ENCODE measurements around the gene SSB. TPM values are rescaled to one million over a fixed set of nuclear protein-coding genes. Genes with fewer than 3 reads are reported as not detected.
"Not testable (repeated sequence)": the region's sequence is repeated elsewhere in the genome, so short reads cannot be mapped to it uniquely, and the experiment has no call there.

Gene SSB
- total RNA-seq, 1 experiment from 2014 or later = 119 TPM

GRCh38 chr2:169845016-169845415, 46.3 kb downstream of the SSB start:
- in situ Hi-C loops (cut with HindIII; ENCODE audit: low pct_unique_long_range_greater_than_20kb, low sequenced_read_pairs) = no loop called here
- ChIA-PET CTCF (no interaction called here), POLR2A (no interaction called here)
- no peak for ATAC-seq
- Histone ChIP-seq H3K27ac (ENCODE audit: low read length) (no peak overlapping the region), H3K9me3 (ENCODE audit: control insufficient read depth, insufficient read depth, low read depth, low read length) (no peaks in the 10 kb centered on the region), H3K4me3 (ENCODE audit: low read depth in 2 of 2, low read length in 2 of 2) (no peak overlapping the region), H3K4me1 (ENCODE audit: control insufficient read depth, insufficient read depth, low read length) (no peaks in the 10 kb centered on the region), H3K36me3 (ENCODE audit: control insufficient read depth, insufficient read depth, low read length) (no peaks in the 10 kb centered on the region), H3K27me3 (ENCODE audit: control insufficient read depth, insufficient read depth, low read length) (no peaks in the 10 kb centered on the region)
- TF ChIP-seq REST (IDR thresholded peaks at IDR 0.05; ENCODE audit: insufficient read depth in 1 of 2, low read depth in 2 of 2, low read length in 1 of 2) = no peak
- TF ChIP-seq CTCF (IDR thresholded peaks at IDR 0.05) = no peak
- TF ChIP-seq SIN3A (IDR thresholded peaks at IDR 0.05; ENCODE audit: borderline replicate concordance, insufficient read depth, low read depth, low read length) = no peak
- no peak for TF ChIP-seq POLR2AphosphoS5 (IDR thresholded peaks at IDR 0.05; ENCODE audit: low read depth, low read length)
- TF ChIP-seq TCF7L2 (IDR thresholded peaks at IDR 0.05; ENCODE audit: low read depth, low read length) = no peak
- intact Hi-C loops (cut with micrococcal nuclease; ENCODE audit: unreplicated experiment) = no loop called here
- no TSS peak for BruUV-seq (replicated peaks)
- DNase-seq (ENCODE audit: low read depth, low spot score) = no peak

GRCh38 chr2:169848959-169849693, 50.5 kb downstream of the SSB start:
- H3K27ac ChIP-seq (ENCODE audit: low read length); CTCF ChIA-PET; H3K4me1 ChIP-seq (ENCODE audit: control insufficient read depth, insufficient read depth, low read length); DNase-seq (ENCODE audit: low read depth, low spot score); H3K36me3 ChIP-seq (ENCODE audit: control insufficient read depth, insufficient read depth, low read length); ATAC-seq; in situ Hi-C loops (cut with HindIII; ENCODE audit: low pct_unique_long_range_greater_than_20kb, low sequenced_read_pairs); intact Hi-C loops (cut with micrococcal nuclease; ENCODE audit: unreplicated experiment); POLR2A ChIA-PET; H3K9me3 ChIP-seq (ENCODE audit: control insufficient read depth, insufficient read depth, low read depth, low read length); BruUV-seq (replicated peaks); H3K4me3 ChIP-seq (ENCODE audit: low read depth in 2 of 2, low read length in 2 of 2); H3K27me3 ChIP-seq (ENCODE audit: control insufficient read depth, insufficient read depth, low read length): not testable (repeated sequence)

GRCh38 chr2:169849710-169850109, 51.0 kb downstream of the SSB start:
- Histone ChIP-seq H3K9me3 (ENCODE audit: control insufficient read depth, insufficient read depth, low read depth, low read length) (no peaks in the 10 kb centered on the region), H3K27ac (ENCODE audit: low read length) (no peak overlapping the region), H3K27me3 (ENCODE audit: control insufficient read depth, insufficient read depth, low read length) (no peaks in the 10 kb centered on the region), H3K4me1 (ENCODE audit: control insufficient read depth, insufficient read depth, low read length) (no peaks in the 10 kb centered on the region), H3K4me3 (ENCODE audit: low read depth in 2 of 2, low read length in 2 of 2) (no peak overlapping the region), H3K36me3 (ENCODE audit: control insufficient read depth, insufficient read depth, low read length) (no peaks in the 10 kb centered on the region)
- intact Hi-C loops (cut with micrococcal nuclease; ENCODE audit: unreplicated experiment) = no loop called here
- ATAC-seq = no peak
- DNase-seq (ENCODE audit: low read depth, low spot score) = no peak
- ChIA-PET POLR2A (no interaction called here), CTCF (no interaction called here)
- in situ Hi-C loops (cut with HindIII; ENCODE audit: low pct_unique_long_range_greater_than_20kb, low sequenced_read_pairs) = no loop called here
- TF ChIP-seq REST (IDR thresholded peaks at IDR 0.05; ENCODE audit: insufficient read depth in 1 of 2, low read depth in 2 of 2, low read length in 1 of 2) = no peak
- TF ChIP-seq POLR2AphosphoS5 (IDR thresholded peaks at IDR 0.05; ENCODE audit: low read depth, low read length) = no peak
- no peak for TF ChIP-seq SIN3A (IDR thresholded peaks at IDR 0.05; ENCODE audit: borderline replicate concordance, insufficient read depth, low read depth, low read length)
- no peak for TF ChIP-seq CTCF (IDR thresholded peaks at IDR 0.05)
- no peak for TF ChIP-seq TCF7L2 (IDR thresholded peaks at IDR 0.05; ENCODE audit: low read depth, low read length)
- BruUV-seq (replicated peaks) = no TSS peak
